Measurements from ENCODE around the gene CAPN12.

- TF ChIP-seq, protein P1, sequence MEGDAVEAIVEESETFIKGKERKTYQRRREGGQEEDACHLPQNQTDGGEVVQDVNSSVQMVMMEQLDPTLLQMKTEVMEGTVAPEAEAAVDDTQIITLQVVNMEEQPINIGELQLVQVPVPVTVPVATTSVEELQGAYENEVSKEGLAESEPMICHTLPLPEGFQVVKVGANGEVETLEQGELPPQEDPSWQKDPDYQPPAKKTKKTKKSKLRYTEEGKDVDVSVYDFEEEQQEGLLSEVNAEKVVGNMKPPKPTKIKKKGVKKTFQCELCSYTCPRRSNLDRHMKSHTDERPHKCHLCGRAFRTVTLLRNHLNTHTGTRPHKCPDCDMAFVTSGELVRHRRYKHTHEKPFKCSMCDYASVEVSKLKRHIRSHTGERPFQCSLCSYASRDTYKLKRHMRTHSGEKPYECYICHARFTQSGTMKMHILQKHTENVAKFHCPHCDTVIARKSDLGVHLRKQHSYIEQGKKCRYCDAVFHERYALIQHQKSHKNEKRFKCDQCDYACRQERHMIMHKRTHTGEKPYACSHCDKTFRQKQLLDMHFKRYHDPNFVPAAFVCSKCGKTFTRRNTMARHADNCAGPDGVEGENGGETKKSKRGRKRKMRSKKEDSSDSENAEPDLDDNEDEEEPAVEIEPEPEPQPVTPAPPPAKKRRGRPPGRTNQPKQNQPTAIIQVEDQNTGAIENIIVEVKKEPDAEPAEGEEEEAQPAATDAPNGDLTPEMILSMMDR (IDR thresholded peaks at IDR 0.05; ENCODE audit: insufficient read depth, low read length), result no peak
- TF ChIP-seq REST (IDR thresholded peaks at IDR 0.05; ENCODE audit: insufficient replicate concordance, low read depth) (no peak), POLR2AphosphoS5 (IDR thresholded peaks at IDR 0.05; ENCODE audit: low read depth) (no peak), GABPA (IDR thresholded peaks at IDR 0.05; ENCODE audit: low read depth) (no peak)
These were observed 42.0 kb downstream of the CAPN12 start for GRCh38 chr19:38702278-38702677.

Measured in HL-60 (cell line).